HCT116 (cell line): ENCODE results near the gene HJURP. TPM values are rescaled to one million over a fixed set of nuclear protein-coding genes. Genes with fewer than 3 reads are reported as not detected.
"Not testable (repeated sequence)": the region's sequence is repeated elsewhere in the genome, so short reads cannot be mapped to it uniquely, and the experiment has no call there.

Experiments
- ATAC-seq: fragments of 200-7000 bp; cut with Tn5 transposase; 2 replicates; pipeline ENCODE4 v1.9.1; 2020; ENCODE audit warnings: mild to moderate bottlenecking, moderate library complexity
- BruUV-seq: library from RNA; stranded (reverse); fragments of 400-500 nt; replicated peaks from 2 replicates; lab custom pipeline; 2021; lab: Mats Ljungman, UMichigan
- CTCF ChIA-PET: fragments of 300-600 bp; sonication (Branson Sonifier 250); formaldehyde crosslinking; loops from one replicate; lab custom pipeline; 2021; ENCODE audit warnings: antibody characterized with exemption; lab: Charles Lee
- POLR2A ChIA-PET: fragments of 300-600, 350-600 bp; sonication (Branson Sonifier 250); formaldehyde crosslinking; loops from one replicate; lab custom pipeline; 2021; ENCODE audit warnings: antibody characterized with exemption; lab: Charles Lee
- RAD21 ChIA-PET, 2 experiments: fragments of 300-600 bp; sonication (Branson Sonifier 250); formaldehyde crosslinking; loops; one replicate each; lab custom pipeline; 2023; ENCODE audit warnings: low total read pairs in 2 of 2; ENCODE audit not compliant: uncharacterized antibody in 2 of 2, unreplicated experiment in 2 of 2, low non-redundant PET in 1 of 2; lab: Charles Lee
- DNase-seq: peaks from one replicate; pipeline ENCODE4 v3.0.0-alpha.2; 2010; ENCODE audit warnings: low read depth, low spot score
- H2AFZ ChIP-seq: fragments of 200-600 bp; shearing (Covaris generic), sonication (generic); 2 replicates; pipeline ENCODE4 v1.6.1; 2017; ENCODE audit warnings: low read depth, mixed run types, mixed read lengths, antibody characterized with exemption, low read length; ENCODE audit not compliant: poor library complexity, severe bottlenecking
- H3K27ac ChIP-seq: 2 replicates; pipeline ENCODE4 v1.5.1; 2012; ENCODE audit warnings: low read depth, low read length
- H3K27me3 ChIP-seq: fragments of 200-600 bp; sonication (generic); 2 replicates; pipeline ENCODE4 v1.6.1; 2016; ENCODE audit warnings: mixed run types, low read length, mixed read lengths; ENCODE audit not compliant: insufficient read depth
- H3K36me3 ChIP-seq, 2 experiments: fragments of 200-500 bp in 1 of 2; fragments of 200-600 bp in 1 of 2; sonication (Bioruptor generic) in 1 of 2; sonication (generic) in 1 of 2; 2 replicates each; pipeline versions ENCODE4 v1.5.1 to v1.6.1; 2014 to 2016; ENCODE audit warnings: low read length in 2 of 2, inconsistent platforms in 1 of 2, mixed read lengths in 1 of 2, mixed run types in 1 of 2; ENCODE audit not compliant: insufficient read depth in 2 of 2, control insufficient read depth in 1 of 2
- H3K4me1 ChIP-seq, 2 experiments: fragments of 200-600 bp in 1 of 2; sonication (generic) in 1 of 2; 2 replicates each; pipeline versions ENCODE4 v1.5.1 to v1.6.1; 2012 to 2017; ENCODE audit warnings: low read length in 2 of 2, inconsistent platforms in 1 of 2, mild to moderate bottlenecking in 1 of 2, mixed read lengths in 1 of 2, mixed run types in 1 of 2, moderate library complexity in 1 of 2; ENCODE audit not compliant: insufficient read depth in 2 of 2, control insufficient read depth in 1 of 2
- H3K4me2 ChIP-seq: fragments of 200-600 bp; sonication (generic); 2 replicates; pipeline ENCODE4 v1.6.1; 2017; ENCODE audit warnings: mixed run types, low read length, mixed read lengths
- H3K4me3 ChIP-seq, 2 experiments: fragments of 200-600 bp in 1 of 2; sonication (generic) in 1 of 2; replicated peaks in 1 of 2; 2 replicates each; pipeline ENCODE4 v1.5.1; 2011 to 2016; ENCODE audit warnings: low read length in 2 of 2, control low read depth in 1 of 2, low read depth in 1 of 2, mild to moderate bottlenecking in 1 of 2, mixed read lengths in 1 of 2, mixed run types in 1 of 2
- H3K79me2 ChIP-seq: fragments of 200-600 bp; sonication (generic); 2 replicates; pipeline ENCODE4 v1.6.1; 2017; ENCODE audit warnings: mild to moderate bottlenecking, mixed run types, low read length, moderate library complexity, mixed read lengths; ENCODE audit not compliant: insufficient read depth
- H3K9ac ChIP-seq: fragments of 200-600 bp; sonication (generic); 2 replicates; pipeline ENCODE4 v1.6.1; 2016; ENCODE audit warnings: low read length, mixed read lengths
- H3K9me2 ChIP-seq: fragments of 200-600 bp; sonication (generic), shearing (Covaris generic); 2 replicates; pipeline ENCODE4 v1.6.1; 2017; ENCODE audit warnings: mixed run types, mild to moderate bottlenecking, moderate library complexity; ENCODE audit not compliant: insufficient read depth
- H3K9me3 ChIP-seq, 2 experiments: fragments of 200-500 bp in 1 of 2; fragments of 200-600 bp in 1 of 2; sonication (Bioruptor generic) in 1 of 2; sonication (generic) in 1 of 2; 2 replicates each; pipeline ENCODE4 v1.6.1; 2014 to 2017; ENCODE audit warnings: low read length in 2 of 2, mixed read lengths in 2 of 2, inconsistent platforms in 1 of 2, low read depth in 1 of 2, mild to moderate bottlenecking in 1 of 2, mixed run types in 1 of 2, moderate library complexity in 1 of 2; ENCODE audit not compliant: control insufficient read depth in 1 of 2, insufficient read depth in 1 of 2
- H4K20me1 ChIP-seq: fragments of 200-600 bp; sonication (generic), shearing (Covaris generic); 2 replicates; pipeline ENCODE4 v1.6.1; 2017; ENCODE audit warnings: mixed run types, mild to moderate bottlenecking, moderate library complexity; ENCODE audit not compliant: insufficient read depth
- EGR1 ChIP-seq: IDR thresholded peaks from 2 replicates; pipeline ENCODE4 v1.6.1; 2012; ENCODE audit warnings: low read depth
- ELF1 ChIP-seq: IDR thresholded peaks from 2 replicates; pipeline ENCODE4 v1.6.1; 2012; ENCODE audit warnings: low read depth, borderline replicate concordance
- EZH2 ChIP-seq: fragments of 200-600 bp; sonication (generic); IDR thresholded peaks from 2 replicates; pipeline ENCODE4 v1.6.1; 2017; ENCODE audit warnings: antibody characterized with exemption, mixed run types
- EZH2phosphoT487 ChIP-seq: fragments of 200-600 bp; IDR thresholded peaks from 2 replicates; pipeline ENCODE4 v1.6.1; 2018; ENCODE audit warnings: antibody characterized with exemption, borderline replicate concordance
- FOSL1 ChIP-seq: IDR thresholded peaks from 2 replicates; pipeline ENCODE4 v1.6.1; 2012; ENCODE audit warnings: low read depth
- JUND ChIP-seq: IDR thresholded peaks from 2 replicates; pipeline ENCODE4 v1.6.1; 2012
- POLR2AphosphoS5 ChIP-seq: IDR thresholded peaks from 2 replicates; pipeline ENCODE4 v1.6.1; 2011; ENCODE audit warnings: mild to moderate bottlenecking, low read depth, low read length, moderate library complexity
- RAD21 ChIP-seq: IDR thresholded peaks from 2 replicates; pipeline ENCODE4 v1.6.1; 2012; ENCODE audit warnings: low read depth, mild to moderate bottlenecking
- SIN3A ChIP-seq: IDR thresholded peaks from 2 replicates; pipeline ENCODE4 v1.6.1; 2012; ENCODE audit warnings: low read depth
- SRF ChIP-seq: IDR thresholded peaks from 2 replicates; pipeline ENCODE4 v1.6.1; 2012; ENCODE audit warnings: low read depth
- TCF7L2 ChIP-seq: IDR thresholded peaks from 2 replicates; pipeline ENCODE4 v1.7.0; 2011; ENCODE audit warnings: borderline replicate concordance, inconsistent platforms; ENCODE audit not compliant: insufficient read depth, insufficient read length; ENCODE audit errors: extremely low read depth
- YY1 ChIP-seq: IDR thresholded peaks from 2 replicates; pipeline ENCODE4 v1.6.1; 2011; ENCODE audit warnings: low read length, low read depth, moderate library complexity, mild to moderate bottlenecking; ENCODE audit not compliant: insufficient replicate concordance; ENCODE audit errors: extremely low read depth
- ZNF274 ChIP-seq: fragments of 200-500 bp; sonication (Bioruptor generic); IDR thresholded peaks from 2 replicates; pipeline ENCODE4 v1.6.1; 2014; ENCODE audit warnings: mild to moderate bottlenecking, low read depth, low read length, inconsistent platforms
- intact Hi-C: fragments of 100-400 bp; cut with micrococcal nuclease; formaldehyde crosslinking; loops from 2 replicates; pipeline ENCODE4 v1.10.0; 2022
- total RNA-seq: library from RNA; stranded (reverse); gene quantifications from one replicate; pipeline ENCODE4 v1.2.1, GENCODE V29; 2021; ENCODE audit not compliant: unreplicated experiment
- TF ChIP-seq, protein P1 (sequence below), 3 experiments: fragments of 200-600 bp in 1 of 3; sonication (generic) in 1 of 3; IDR thresholded peaks in 2 of 3; conservative IDR thresholded peaks in 1 of 3; 2 replicates each; pipeline ENCODE4 v1.5.1; 2012 to 2017; ENCODE audit warnings: low read depth in 2 of 3, low read length in 2 of 3, antibody characterized with exemption in 1 of 3, borderline replicate concordance in 1 of 3, control low read depth in 1 of 3, mild to moderate bottlenecking in 1 of 3, mixed read lengths in 1 of 3, mixed run types in 1 of 3, moderate library complexity in 1 of 3; ENCODE audit not compliant: insufficient read depth in 1 of 3
- TF ChIP-seq, protein P2 (sequence below): IDR thresholded peaks from 2 replicates; pipeline ENCODE4 v1.6.1; 2012
- TF ChIP-seq, protein P3 (sequence below): IDR thresholded peaks from 2 replicates; pipeline ENCODE4 v1.6.1; 2011; ENCODE audit warnings: mild to moderate bottlenecking, low read length, moderate library complexity; ENCODE audit not compliant: insufficient replicate concordance; ENCODE audit errors: extremely low read depth

Gene HJURP
- total RNA-seq, 1 experiment from 2014 or later, result 64.1 TPM

DNA sequence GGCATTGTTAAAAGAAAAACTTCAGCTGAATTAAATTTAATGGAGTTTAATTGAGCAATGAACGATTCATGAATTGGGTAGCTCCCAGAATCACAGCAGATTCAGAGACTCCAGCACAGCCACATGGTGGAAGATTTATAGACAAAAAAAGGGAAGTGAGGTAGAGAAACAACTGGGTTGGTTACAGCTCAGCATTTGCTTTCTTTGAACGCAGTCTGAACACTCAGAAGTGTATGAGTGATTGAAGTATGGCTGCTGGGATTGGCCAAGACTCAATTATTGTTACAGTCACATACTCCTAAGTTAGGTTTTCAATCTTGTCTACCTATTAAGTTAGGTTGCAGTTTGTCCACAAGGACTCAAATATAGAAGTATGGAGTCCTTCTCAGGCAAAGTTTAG lies 17.8 kb upstream of the HJURP start:
- POLR2A ChIA-PET, H4K20me1 ChIP-seq, H2AFZ ChIP-seq, H3K36me3 ChIP-seq, H3K4me2 ChIP-seq, H3K27me3 ChIP-seq, H3K9ac ChIP-seq, BruUV-seq, H3K27ac ChIP-seq, H3K9me2 ChIP-seq, H3K4me1 ChIP-seq, DNase-seq, CTCF ChIA-PET, RAD21 ChIA-PET, intact Hi-C loops, H3K9me3 ChIP-seq, ATAC-seq, H3K4me3 ChIP-seq: not testable (repeated sequence)
- H3K79me2 ChIP-seq, result peaks cover 10% of the 10 kb centered on the region; the same call in 1 of the 2 replicates

GRCh38 chr2:233871432-233871831 lies 17.1 kb upstream of the HJURP start:
- Histone ChIP-seq H3K4me2 (no peak overlapping the region), H3K4me1 (peaks cover 0 to 6% of the 10 kb centered on the region in 2 experiments; a peak in 2 of 4 replicates)
- DNase-seq, result no peak
- intact Hi-C loops, result no loop called here
- TF ChIP-seq ELF1 (no peak), SRF (no peak), EZH2 (no peak), FOSL1 (no peak), JUND (no peak), SIN3A (no peak), YY1 (no peak), EZH2phosphoT487 (no peak), TCF7L2 (no peak), RAD21 (no peak), POLR2AphosphoS5 (no peak), ZNF274 (no peak), EGR1 (no peak)
- TF ChIP-seq, protein P1, sequence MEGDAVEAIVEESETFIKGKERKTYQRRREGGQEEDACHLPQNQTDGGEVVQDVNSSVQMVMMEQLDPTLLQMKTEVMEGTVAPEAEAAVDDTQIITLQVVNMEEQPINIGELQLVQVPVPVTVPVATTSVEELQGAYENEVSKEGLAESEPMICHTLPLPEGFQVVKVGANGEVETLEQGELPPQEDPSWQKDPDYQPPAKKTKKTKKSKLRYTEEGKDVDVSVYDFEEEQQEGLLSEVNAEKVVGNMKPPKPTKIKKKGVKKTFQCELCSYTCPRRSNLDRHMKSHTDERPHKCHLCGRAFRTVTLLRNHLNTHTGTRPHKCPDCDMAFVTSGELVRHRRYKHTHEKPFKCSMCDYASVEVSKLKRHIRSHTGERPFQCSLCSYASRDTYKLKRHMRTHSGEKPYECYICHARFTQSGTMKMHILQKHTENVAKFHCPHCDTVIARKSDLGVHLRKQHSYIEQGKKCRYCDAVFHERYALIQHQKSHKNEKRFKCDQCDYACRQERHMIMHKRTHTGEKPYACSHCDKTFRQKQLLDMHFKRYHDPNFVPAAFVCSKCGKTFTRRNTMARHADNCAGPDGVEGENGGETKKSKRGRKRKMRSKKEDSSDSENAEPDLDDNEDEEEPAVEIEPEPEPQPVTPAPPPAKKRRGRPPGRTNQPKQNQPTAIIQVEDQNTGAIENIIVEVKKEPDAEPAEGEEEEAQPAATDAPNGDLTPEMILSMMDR (IDR thresholded peaks at IDR 0.05 in 2 of 3, conservative IDR thresholded peaks at IDR 0.05 in 1 of 3; ENCODE audit: borderline replicate concordance in 1 of 3, insufficient read depth in 1 of 3, low read depth in 2 of 3, low read length in 2 of 3), result no peak
- TF ChIP-seq, protein P2, sequence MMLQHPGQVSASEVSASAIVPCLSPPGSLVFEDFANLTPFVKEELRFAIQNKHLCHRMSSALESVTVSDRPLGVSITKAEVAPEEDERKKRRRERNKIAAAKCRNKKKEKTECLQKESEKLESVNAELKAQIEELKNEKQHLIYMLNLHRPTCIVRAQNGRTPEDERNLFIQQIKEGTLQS, result no peak
- TF ChIP-seq, protein P3, sequence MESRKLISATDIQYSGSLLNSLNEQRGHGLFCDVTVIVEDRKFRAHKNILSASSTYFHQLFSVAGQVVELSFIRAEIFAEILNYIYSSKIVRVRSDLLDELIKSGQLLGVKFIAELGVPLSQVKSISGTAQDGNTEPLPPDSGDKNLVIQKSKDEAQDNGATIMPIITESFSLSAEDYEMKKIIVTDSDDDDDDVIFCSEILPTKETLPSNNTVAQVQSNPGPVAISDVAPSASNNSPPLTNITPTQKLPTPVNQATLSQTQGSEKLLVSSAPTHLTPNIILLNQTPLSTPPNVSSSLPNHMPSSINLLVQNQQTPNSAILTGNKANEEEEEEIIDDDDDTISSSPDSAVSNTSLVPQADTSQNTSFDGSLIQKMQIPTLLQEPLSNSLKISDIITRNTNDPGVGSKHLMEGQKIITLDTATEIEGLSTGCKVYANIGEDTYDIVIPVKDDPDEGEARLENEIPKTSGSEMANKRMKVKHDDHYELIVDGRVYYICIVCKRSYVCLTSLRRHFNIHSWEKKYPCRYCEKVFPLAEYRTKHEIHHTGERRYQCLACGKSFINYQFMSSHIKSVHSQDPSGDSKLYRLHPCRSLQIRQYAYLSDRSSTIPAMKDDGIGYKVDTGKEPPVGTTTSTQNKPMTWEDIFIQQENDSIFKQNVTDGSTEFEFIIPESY, result no peak
- TF ChIP-seq, all 23 proteins: peak for 0
- H3K27ac ChIP-seq, result no peak overlapping the region
- H3K27me3 ChIP-seq, result no peaks in the 10 kb centered on the region
- H2AFZ ChIP-seq, result no peak overlapping the region
- no peak overlapping the region for H3K4me3 ChIP-seq
- H3K79me2 ChIP-seq, result peaks cover 16% of the 10 kb centered on the region; the same call in 1 of the 2 replicates
- ATAC-seq, result no peak
- no peak overlapping the region for H3K9ac ChIP-seq
- CTCF ChIA-PET, result no interaction called here
- POLR2A ChIA-PET, result no interaction called here
- RAD21 ChIA-PET, result no interaction called here
- no TSS peak for BruUV-seq
- peaks cover 0 to 2% of the 10 kb centered on the region in 2 experiments; a peak in 1 of 4 replicates for H3K36me3 ChIP-seq
- no peaks in the 10 kb centered on the region for H4K20me1 ChIP-seq
- 0 out of 4 replicates have a peak, but pooled peaks cover 0 to 3% of the 10 kb centered on the region in 2 experiments for H3K9me3 ChIP-seq
- no peaks in the 10 kb centered on the region for H3K9me2 ChIP-seq
